Calu3 (cell line): ENCODE measurements around the gene SLC26A11. TPM values are rescaled to one million over a fixed set of nuclear protein-coding genes. Genes with fewer than 3 reads are reported as not detected.

Experiments used
- BruUV-seq: library from RNA; stranded (reverse); fragments of 400-500 nt; replicated peaks from 2 replicates; lab custom pipeline; 2021; lab: Mats Ljungman, UMichigan
- CTCF ChIA-PET: fragments of 300-600 bp; sonication (Branson Sonifier 250); formaldehyde crosslinking; loops from one replicate; lab custom pipeline; 2022; ENCODE audit warnings: antibody characterized with exemption; lab: Charles Lee
- DNase-seq: peaks from one replicate; pipeline ENCODE4 v3.0.0; 2022
- H3K27ac Mint-ChIP-seq: one replicate; pipeline ENCODE4 v1.8.0; 2022; ENCODE audit warnings: mixed read lengths; ENCODE audit not compliant: unreplicated experiment
- H3K27me3 Mint-ChIP-seq: one replicate; pipeline ENCODE4 v1.8.0; 2022; ENCODE audit warnings: mixed read lengths; ENCODE audit not compliant: unreplicated experiment
- H3K36me3 Mint-ChIP-seq: one replicate; pipeline ENCODE4 v1.8.0; 2022; ENCODE audit warnings: mild to moderate bottlenecking, moderate library complexity, mixed read lengths; ENCODE audit not compliant: insufficient read depth, unreplicated experiment
- H3K4me1 Mint-ChIP-seq: one replicate; pipeline ENCODE4 v1.8.0; 2022; ENCODE audit warnings: mild to moderate bottlenecking, low read depth, mixed read lengths; ENCODE audit not compliant: unreplicated experiment
- H3K4me3 Mint-ChIP-seq: one replicate; pipeline ENCODE4 v1.8.0; 2022; ENCODE audit warnings: mild to moderate bottlenecking, low read depth, moderate library complexity, mixed read lengths; ENCODE audit not compliant: unreplicated experiment
- H3K9me3 Mint-ChIP-seq: one replicate; pipeline ENCODE4 v1.8.0; 2022; ENCODE audit warnings: low read depth, mixed read lengths; ENCODE audit not compliant: unreplicated experiment
- intact Hi-C: fragments of 100-400 bp; cut with micrococcal nuclease; formaldehyde crosslinking; loops from one replicate; pipeline ENCODE4 v1.10.0; 2022; ENCODE audit not compliant: unreplicated experiment
- total RNA-seq: library from RNA; stranded (reverse); gene quantifications from 2 replicates; pipeline ENCODE4 v1.2.3, GENCODE V29; 2022
- TF ChIP-seq, protein P1 (sequence below): fragments of 200-600 bp; IDR thresholded peaks from one replicate; pipeline ENCODE4 v1.8.0; 2022; ENCODE audit warnings: antibody characterized with exemption; ENCODE audit not compliant: unreplicated experiment

The SLC26A11 gene
- total RNA-seq, 1 experiment from 2014 or later, result 7.2 TPM

DNA sequence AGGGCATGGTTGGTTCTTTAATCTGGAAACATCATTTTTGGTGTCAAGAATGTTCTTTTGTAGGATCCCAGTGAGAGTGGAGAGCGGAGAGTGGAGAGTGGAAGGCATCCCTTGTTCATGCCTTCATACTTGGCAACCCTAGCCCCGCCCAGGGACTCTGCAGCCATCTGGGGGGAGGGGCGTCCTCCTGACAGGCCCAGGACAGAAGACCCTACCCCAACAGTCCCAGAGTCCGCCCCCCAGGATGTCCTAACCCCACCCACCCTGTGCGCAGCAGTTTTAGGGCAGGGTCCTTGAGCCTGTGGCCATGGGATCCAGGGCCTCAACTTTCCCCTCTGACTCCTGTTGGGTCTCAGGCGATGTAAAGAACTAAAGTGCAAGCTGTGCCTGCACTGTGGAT lies 4.5 kb downstream of the SLC26A11 start:
- peaks cover 14% of the 10 kb centered on the region for H3K27me3 Mint-ChIP-seq
- TF ChIP-seq, protein P1, sequence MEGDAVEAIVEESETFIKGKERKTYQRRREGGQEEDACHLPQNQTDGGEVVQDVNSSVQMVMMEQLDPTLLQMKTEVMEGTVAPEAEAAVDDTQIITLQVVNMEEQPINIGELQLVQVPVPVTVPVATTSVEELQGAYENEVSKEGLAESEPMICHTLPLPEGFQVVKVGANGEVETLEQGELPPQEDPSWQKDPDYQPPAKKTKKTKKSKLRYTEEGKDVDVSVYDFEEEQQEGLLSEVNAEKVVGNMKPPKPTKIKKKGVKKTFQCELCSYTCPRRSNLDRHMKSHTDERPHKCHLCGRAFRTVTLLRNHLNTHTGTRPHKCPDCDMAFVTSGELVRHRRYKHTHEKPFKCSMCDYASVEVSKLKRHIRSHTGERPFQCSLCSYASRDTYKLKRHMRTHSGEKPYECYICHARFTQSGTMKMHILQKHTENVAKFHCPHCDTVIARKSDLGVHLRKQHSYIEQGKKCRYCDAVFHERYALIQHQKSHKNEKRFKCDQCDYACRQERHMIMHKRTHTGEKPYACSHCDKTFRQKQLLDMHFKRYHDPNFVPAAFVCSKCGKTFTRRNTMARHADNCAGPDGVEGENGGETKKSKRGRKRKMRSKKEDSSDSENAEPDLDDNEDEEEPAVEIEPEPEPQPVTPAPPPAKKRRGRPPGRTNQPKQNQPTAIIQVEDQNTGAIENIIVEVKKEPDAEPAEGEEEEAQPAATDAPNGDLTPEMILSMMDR, result no peak
- H3K4me1 Mint-ChIP-seq, result peaks cover 7% of the 10 kb centered on the region
- no peak for DNase-seq
- no TSS peak for BruUV-seq
- H3K4me3 Mint-ChIP-seq, result no peak overlapping the region
- peaks cover 5% of the 10 kb centered on the region for H3K36me3 Mint-ChIP-seq
- CTCF ChIA-PET, result interaction anchor here (0.7 kb wide), 1 partner anchor 239 kb away, joined by 4 read pairs; no protein-coding TSS in a partner anchor
- no peaks in the 10 kb centered on the region for H3K9me3 Mint-ChIP-seq
- intact Hi-C loops, result no loop called here
- no peak overlapping the region for H3K27ac Mint-ChIP-seq

DNA sequence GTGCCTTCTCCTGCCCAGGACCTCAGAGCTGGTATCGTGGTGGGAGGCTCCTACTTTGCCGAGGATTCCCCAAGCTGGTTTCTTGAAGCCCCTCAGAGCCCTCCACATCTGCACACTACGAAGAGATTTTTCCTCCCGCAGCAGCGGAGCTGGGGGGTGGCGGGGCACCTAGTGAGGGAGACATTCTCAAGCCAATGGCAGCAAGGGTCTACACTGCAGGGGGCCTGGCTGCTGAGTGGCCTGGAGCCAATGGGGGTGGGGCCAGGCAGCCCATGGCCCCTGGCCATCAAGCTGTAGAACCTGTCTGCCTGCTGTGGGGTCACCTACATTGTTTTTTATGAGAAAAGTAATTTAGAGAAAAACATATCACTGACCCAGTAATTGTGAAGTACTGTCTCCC lies 5.0 kb downstream of the SLC26A11 start:
- H3K27me3 Mint-ChIP-seq, result peaks cover 14% of the 10 kb centered on the region
- no peaks in the 10 kb centered on the region for H3K36me3 Mint-ChIP-seq
- BruUV-seq, result no TSS peak
- TF ChIP-seq, protein P1, result no peak
- no peak for DNase-seq
- H3K4me3 Mint-ChIP-seq, result no peak overlapping the region
- no peak overlapping the region for H3K27ac Mint-ChIP-seq
- CTCF ChIA-PET, result interaction anchor here (0.7 kb wide), 1 partner anchor 238 kb away, joined by 4 read pairs; no protein-coding TSS in a partner anchor
- intact Hi-C loops, result no loop called here
- peaks cover 6% of the 10 kb centered on the region for H3K4me1 Mint-ChIP-seq
- no peaks in the 10 kb centered on the region for H3K9me3 Mint-ChIP-seq

DNA sequence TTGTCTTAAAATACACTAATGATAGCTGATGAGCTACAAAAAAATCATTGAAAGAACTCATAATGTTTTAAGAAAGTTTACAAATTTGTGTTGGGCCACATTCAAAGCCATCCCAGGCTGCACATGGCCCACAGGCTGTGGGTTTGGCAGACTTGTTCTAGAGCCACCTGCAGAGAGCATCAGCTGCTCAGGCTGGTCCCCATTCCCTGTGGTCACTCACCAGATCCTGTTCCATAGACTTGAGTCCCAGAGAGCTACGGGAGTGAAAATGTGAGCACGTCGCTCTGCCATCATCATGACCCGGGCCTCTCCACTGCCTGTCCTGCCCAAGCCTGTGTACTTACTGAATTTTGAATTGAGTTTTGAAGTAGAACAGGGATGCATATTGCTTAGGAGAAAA lies 6.9 kb downstream of the SLC26A11 start:
- no peak overlapping the region for H3K27ac Mint-ChIP-seq
- peaks cover 14% of the 10 kb centered on the region for H3K27me3 Mint-ChIP-seq
- TF ChIP-seq, protein P1, result no peak
- no peaks in the 10 kb centered on the region for H3K9me3 Mint-ChIP-seq
- no peak for DNase-seq
- CTCF ChIA-PET, result interaction anchor here (0.6 kb wide), 1 partner anchor 18 kb away, joined by 4 read pairs; no protein-coding TSS in a partner anchor
- H3K36me3 Mint-ChIP-seq, result no peaks in the 10 kb centered on the region
- BruUV-seq, result no TSS peak
- H3K4me3 Mint-ChIP-seq, result no peak overlapping the region
- intact Hi-C loops, result no loop called here
- H3K4me1 Mint-ChIP-seq, result peaks cover 6% of the 10 kb centered on the region

DNA sequence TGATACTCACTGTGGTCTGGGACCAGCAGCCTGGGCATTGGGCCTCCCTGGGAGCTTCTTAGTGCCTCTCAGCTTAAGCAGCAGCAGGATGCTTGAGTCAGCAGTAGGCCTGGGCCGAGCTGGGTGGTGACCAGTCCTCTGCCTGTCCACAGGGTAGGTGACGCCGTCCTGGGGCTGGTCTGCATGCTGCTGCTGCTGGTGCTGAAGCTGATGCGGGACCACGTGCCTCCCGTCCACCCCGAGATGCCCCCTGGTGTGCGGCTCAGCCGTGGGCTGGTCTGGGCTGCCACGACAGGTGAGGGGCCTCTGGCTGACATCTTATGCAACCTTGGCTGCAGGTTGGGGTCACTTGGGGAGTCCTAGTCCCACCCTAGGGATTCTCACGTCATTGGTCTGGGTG lies 7.4 kb downstream of the SLC26A11 start:
- Mint-ChIP-seq H3K9me3 (no peaks in the 10 kb centered on the region), H3K27me3 (peaks cover 14% of the 10 kb centered on the region), H3K27ac (no peak overlapping the region), H3K36me3 (no peaks in the 10 kb centered on the region), H3K4me1 (peaks cover 6% of the 10 kb centered on the region), H3K4me3 (no peak overlapping the region)
- no peak for DNase-seq
- no TSS peak for BruUV-seq
- CTCF ChIA-PET, result interaction anchor here (0.6 kb wide), 1 partner anchor 18 kb away, joined by 4 read pairs; no protein-coding TSS in a partner anchor
- intact Hi-C loops, result no loop called here
- TF ChIP-seq, protein P1, result no peak
